Liver (tissue), 9 donors: ENCODE measurements around the gene FAM131C. TPM values are rescaled to one million over a fixed set of nuclear protein-coding genes. Genes with fewer than 3 reads are reported as not detected.

Source experiments
- DNase-seq: peaks from one replicate; pipeline ENCODE4 v3.0.0-alpha.2; 2017; ENCODE audit warnings: low spot score
- H3K27ac ChIP-seq, 2 donors: one replicate each; pipeline ENCODE4 v1.7.0; 2013; ENCODE audit warnings: inconsistent platforms in 2 of 2, low read length in 2 of 2, control low read depth in 1 of 2, low read depth in 1 of 2, mild to moderate bottlenecking in 1 of 2
- H3K27me3 ChIP-seq, 4 donors: one replicate each; pipeline versions ENCODE4 v1.6.1 to v1.7.0; 2013; ENCODE audit warnings: low read length in 3 of 4, inconsistent platforms in 1 of 4, mild to moderate bottlenecking in 1 of 4, moderate library complexity in 1 of 4; ENCODE audit not compliant: control insufficient read depth in 4 of 4, insufficient read depth in 4 of 4
- H3K36me3 ChIP-seq, 4 donors: one replicate each; pipeline versions ENCODE4 v1.6.1 to v1.7.0; 2013; ENCODE audit warnings: low read length in 3 of 4, mild to moderate bottlenecking in 3 of 4, low read depth in 1 of 4, moderate library complexity in 1 of 4; ENCODE audit not compliant: control insufficient read depth in 4 of 4, insufficient read depth in 3 of 4
- H3K4me1 ChIP-seq, 4 donors: one replicate each; pipeline versions ENCODE4 v1.6.1 to v1.7.0; 2013; ENCODE audit warnings: low read length in 3 of 4, mild to moderate bottlenecking in 3 of 4, moderate library complexity in 1 of 4; ENCODE audit not compliant: control insufficient read depth in 4 of 4, insufficient read depth in 4 of 4
- H3K4me3 ChIP-seq, 3 donors: one replicate each; pipeline versions ENCODE4 v1.6.1 to v1.7.0; 2013; ENCODE audit warnings: low read length in 3 of 3, control low read depth in 1 of 3, low read depth in 1 of 3, mild to moderate bottlenecking in 1 of 3
- H3K9ac ChIP-seq, 2 donors: one replicate each; pipeline ENCODE4 v1.7.0; 2013; ENCODE audit warnings: low read length in 2 of 2, mild to moderate bottlenecking in 2 of 2, moderate library complexity in 2 of 2, control low read depth in 1 of 2, low read depth in 1 of 2
- H3K9me3 ChIP-seq, 4 donors: one replicate each; pipeline versions ENCODE4 v1.6.1 to v1.7.0; 2013; ENCODE audit warnings: low read length in 3 of 4; ENCODE audit not compliant: control insufficient read depth in 4 of 4
- ATF3 ChIP-seq: IDR thresholded peaks from 2 replicates; pipeline ENCODE4 v1.6.1; 2016; ENCODE audit warnings: antibody characterized with exemption
- EGR1 ChIP-seq, 2 donors: IDR thresholded peaks; 2 replicates each; pipeline ENCODE4 v1.6.1; 2016 to 2018; ENCODE audit warnings: antibody characterized with exemption in 2 of 2, low read depth in 2 of 2
- FOXA1 ChIP-seq: IDR thresholded peaks from 2 replicates; pipeline ENCODE4 v1.6.1; 2016; ENCODE audit warnings: antibody characterized with exemption
- FOXA2 ChIP-seq: IDR thresholded peaks from 2 replicates; pipeline ENCODE4 v1.6.1; 2016; ENCODE audit warnings: antibody characterized with exemption
- GABPA ChIP-seq, 2 donors: IDR thresholded peaks in 1 of 2; conservative IDR thresholded peaks in 1 of 2; 2 replicates each; pipeline ENCODE4 v1.6.1; 2016; ENCODE audit warnings: antibody characterized with exemption in 2 of 2, mild to moderate bottlenecking in 1 of 2, moderate library complexity in 1 of 2
- HNF4A ChIP-seq, 2 donors: conservative IDR thresholded peaks; 2 replicates each; pipeline ENCODE4 v1.6.1; 2016; ENCODE audit warnings: antibody characterized with exemption in 2 of 2, mild to moderate bottlenecking in 2 of 2
- HNF4G ChIP-seq: IDR thresholded peaks from 2 replicates; pipeline ENCODE4 v1.6.1; 2016; ENCODE audit warnings: antibody characterized with exemption
- JUND ChIP-seq, 2 donors: IDR thresholded peaks; 2 replicates each; pipeline ENCODE4 v1.6.1; 2016; ENCODE audit warnings: antibody characterized with exemption in 2 of 2
- RAD21 ChIP-seq, 2 donors: IDR thresholded peaks; 2 replicates each; pipeline ENCODE4 v1.6.1; 2016; ENCODE audit warnings: antibody characterized with exemption in 2 of 2, mild to moderate bottlenecking in 2 of 2
- SP1 ChIP-seq: IDR thresholded peaks from 2 replicates; pipeline ENCODE4 v1.6.1; 2018; ENCODE audit warnings: antibody characterized with exemption, mild to moderate bottlenecking
- TAF1 ChIP-seq: conservative IDR thresholded peaks from 2 replicates; pipeline ENCODE4 v1.6.1; 2016; ENCODE audit warnings: antibody characterized with exemption, mild to moderate bottlenecking
- ZBTB33 ChIP-seq: IDR thresholded peaks from 2 replicates; pipeline ENCODE4 v1.6.1; 2016; ENCODE audit warnings: antibody characterized with exemption
- WGBS: extraction: QIAGEN DNeasy Blood & Tissue Kit; methylation state at CpG from one replicate; pipeline ENCODE4 v1.1.7; 2013; 5-methylcytosine and 5-hydroxymethylcytosine counted together
- polyA plus RNA-seq, 2 donors: library from polyadenylated mRNA; stranded (reverse) in 1 of 2; unstranded in 1 of 2; fragments of 200-250 nt in 1 of 2; fragments of >200 nt in 1 of 2; fragmentation: Nextera tagmentation in 1 of 2; extraction: Ambion mirVana in 1 of 2; gene quantifications; one replicate each; pipeline versions ENCODE4 v1.2.1 to v1.2.3, GENCODE V29; 2013 to 2015
- total RNA-seq, 2 donors: library from RNA; depleted of rRNA; stranded (reverse); fragments of >200 nt; gene quantifications; one replicate each; pipeline ENCODE4 v1.2.3, GENCODE V29; 2014
- donor health status: healthy.
- donor health status: healthy.
- donor health status: healthy.
- donor health status: healthy.
- donor health status: healthy.

The FAM131C gene
- total and polyA plus RNA-seq, 4 donors, result 0.05 to 0.92 TPM; not detected in 2

GRCh38 chr1:16088351-16088911, 15.0 kb upstream of the FAM131C start:
- H3K9ac ChIP-seq, result no peak overlapping the region
- DNase-seq, result no peak
- no peaks in the 10 kb centered on the region for H3K27me3 ChIP-seq
- H3K36me3 ChIP-seq, result no peaks in the 10 kb centered on the region
- H3K27ac ChIP-seq, result no peak overlapping the region
- H3K4me1 ChIP-seq, result no peaks in the 10 kb centered on the region
- no peaks in the 10 kb centered on the region for H3K9me3 ChIP-seq
- no peak overlapping the region for H3K4me3 ChIP-seq
- TF ChIP-seq JUND (IDR thresholded peaks at IDR 0.05) (no peak), EGR1 (IDR thresholded peaks at IDR 0.05; ENCODE audit: low read depth in 2 of 2) (no peak), TAF1 (no peak), FOXA1 (no peak), HNF4G (no peak), RAD21 (IDR thresholded peaks at IDR 0.05) (no peak), GABPA (IDR thresholded peaks at IDR 0.05 in 1 of 2, conservative IDR thresholded peaks at IDR 0.05 in 1 of 2) (no peak), FOXA2 (no peak), HNF4A (conservative IDR thresholded peaks at IDR 0.05) (no peak), ATF3 (no peak), ZBTB33 (no peak), SP1 (no peak)
- 89% methylated on average over 17 of the region's 17 CpGs for WGBS

GRCh38 chr1:16087733-16088132, 14.3 kb upstream of the FAM131C start:
- no peak for DNase-seq
- Histone ChIP-seq H3K36me3 (no peaks in the 10 kb centered on the region), H3K4me3 (no peak overlapping the region), H3K9me3 (no peaks in the 10 kb centered on the region), H3K27ac (no peak overlapping the region), H3K9ac (no peak overlapping the region), H3K4me1 (no peaks in the 10 kb centered on the region), H3K27me3 (no peaks in the 10 kb centered on the region)
- no peak for TF ChIP-seq ZBTB33
- no peak for TF ChIP-seq FOXA2
- no peak for TF ChIP-seq ATF3
- WGBS, result 81% methylated on average over 7 of the region's 7 CpGs

GRCh38 chr1:16085522-16085921, 12.1 kb upstream of the FAM131C start:
- Histone ChIP-seq H3K9me3 (no peaks in the 10 kb centered on the region), H3K36me3 (no peaks in the 10 kb centered on the region), H3K4me3 (no peak overlapping the region), H3K9ac (no peak overlapping the region), H3K4me1 (no peaks in the 10 kb centered on the region), H3K27ac (no peak overlapping the region), H3K27me3 (no peaks in the 10 kb centered on the region)
- TF ChIP-seq JUND (IDR thresholded peaks at IDR 0.05) (no peak), FOXA2 (no peak), ZBTB33 (no peak)
- no peak for DNase-seq
- 75% methylated on average over 6 of the region's 6 CpGs for WGBS
